ACHN (cell line): Measurements from ENCODE around the gene MYT1.

Experiments
- DNase-seq: peaks from one replicate; pipeline ENCODE4 v3.0.0-alpha.2; 2015
- in situ Hi-C: cut with HindIII; loops from 2 replicates; pipeline ENCODE4 v1.10.0; 2017; ENCODE audit warnings: low sequenced_read_pairs, low pct_ligation_motif_present, low pct_unique_long_range_greater_than_20kb

The MYT1 gene

DNA sequence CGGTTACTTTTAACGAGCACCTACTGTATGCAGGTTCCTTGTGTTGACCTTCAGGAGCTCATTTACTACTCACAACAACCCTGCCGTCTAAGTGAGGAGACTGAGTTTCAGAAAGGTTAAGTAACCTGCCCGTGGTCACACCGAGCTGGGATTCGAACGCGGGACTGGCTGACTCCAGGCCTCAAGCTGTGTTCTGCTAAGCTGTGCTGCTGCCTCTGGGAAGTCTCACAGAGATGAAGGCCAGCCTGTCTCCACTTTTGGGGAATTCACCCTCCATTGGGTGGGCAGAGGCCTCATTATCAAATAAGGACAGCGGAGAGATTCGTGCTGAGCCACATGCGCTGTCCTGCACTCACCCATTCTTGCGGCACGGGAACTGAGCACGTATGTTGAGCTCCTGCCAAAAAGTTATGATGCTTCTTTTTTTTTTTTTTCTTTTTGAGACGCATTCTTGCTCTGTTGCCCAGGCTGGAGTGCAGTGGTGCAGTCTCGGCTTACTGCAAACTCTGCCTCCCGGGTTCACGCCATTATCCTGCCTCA is 25.9 kb upstream of the MYT1 start:
- in situ Hi-C loops, result no loop called here
- DNase-seq, result no peak

DNA sequence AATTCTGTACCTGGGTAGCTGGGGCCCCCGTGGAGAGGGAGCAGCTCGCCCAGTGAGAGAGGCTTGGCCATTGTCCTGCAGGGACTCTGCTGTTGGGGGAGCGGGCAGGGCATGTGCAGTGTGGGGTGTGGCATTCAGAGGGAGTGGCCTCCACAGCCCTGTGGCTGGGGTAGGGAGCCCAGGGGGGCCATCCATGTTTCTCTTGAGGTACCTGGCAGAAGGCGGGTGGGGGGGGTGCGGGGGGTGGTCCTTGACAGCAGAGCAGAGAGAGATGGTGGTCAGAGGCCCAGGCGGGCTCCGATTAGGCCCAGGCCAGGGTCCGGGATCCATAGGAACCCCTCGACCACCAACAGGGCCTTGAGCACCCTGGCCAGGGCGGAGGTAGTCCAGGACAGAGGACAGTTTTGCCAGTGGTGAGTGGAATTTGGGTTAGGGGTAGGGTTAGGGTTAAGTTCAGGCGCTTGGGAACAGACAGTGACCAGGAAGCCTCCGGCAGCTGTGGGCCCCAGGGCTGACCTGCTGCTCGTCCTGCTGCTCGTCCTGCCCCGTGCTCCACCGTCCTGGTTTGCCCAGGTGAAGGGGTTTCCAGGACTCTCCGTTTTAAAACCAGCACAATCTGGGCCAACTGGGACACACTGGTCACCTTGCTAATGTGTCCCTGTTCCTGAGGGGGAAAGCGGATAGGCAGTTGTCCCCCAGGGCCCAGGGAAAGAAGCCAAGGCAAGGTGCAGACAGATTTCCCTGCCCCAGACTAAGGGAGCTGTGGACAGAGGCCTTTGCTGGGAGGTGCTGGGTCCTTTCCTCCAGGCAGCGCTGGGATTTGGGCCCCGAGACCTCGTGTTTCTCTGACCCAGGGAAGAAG is 24.8 kb upstream of the MYT1 start:
- no peak for DNase-seq
- in situ Hi-C loops, result no loop called here

DNA sequence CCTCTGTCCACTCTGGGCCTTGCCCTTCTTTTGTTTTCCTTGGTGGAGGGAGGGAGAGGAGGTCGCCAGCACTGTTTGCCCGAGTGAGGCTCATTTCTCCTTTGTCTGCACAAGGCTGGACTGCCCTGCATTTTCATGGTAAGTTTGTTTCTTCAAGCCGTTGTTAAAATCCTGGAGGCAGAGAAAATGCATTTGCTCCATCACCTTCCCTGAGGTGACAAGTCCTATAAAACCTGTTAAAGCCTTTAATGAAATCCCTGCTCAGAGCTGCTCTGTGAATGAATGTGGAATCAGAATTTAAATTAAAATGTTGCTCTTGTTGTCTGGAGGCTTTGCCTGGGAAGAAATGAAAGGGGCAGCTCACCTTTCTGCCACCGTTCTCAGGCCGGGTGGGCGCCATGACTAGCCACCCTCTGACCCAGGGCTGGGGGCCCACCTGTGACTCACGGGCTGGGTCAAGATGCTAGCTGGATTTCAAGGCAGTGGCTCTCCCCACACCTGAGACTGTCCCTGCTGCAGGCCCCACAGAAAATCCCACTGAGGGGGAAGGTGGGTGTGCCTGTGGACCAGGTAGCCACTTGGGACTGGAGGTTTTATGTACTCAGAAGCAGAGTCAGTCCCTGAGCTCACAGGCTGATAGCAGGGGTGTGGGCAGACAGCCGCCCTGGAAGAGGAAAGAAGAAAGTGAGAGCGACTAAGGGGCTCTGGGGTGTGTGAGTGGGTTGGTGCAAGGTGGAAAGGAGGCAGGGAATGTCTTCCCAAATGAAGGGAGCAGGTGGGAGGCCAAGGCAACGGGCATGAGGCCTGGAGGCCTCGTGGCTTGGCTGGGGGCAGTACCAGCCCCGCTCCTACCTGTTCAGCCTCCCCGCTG is 24.0 kb upstream of the MYT1 start:
- in situ Hi-C loops, result no loop called here
- no peak for DNase-seq

GRCh38 chr20:64140956-64141355 is 23.3 kb upstream of the MYT1 start:
- no peak for DNase-seq
- in situ Hi-C loops, result no loop called here

DNA sequence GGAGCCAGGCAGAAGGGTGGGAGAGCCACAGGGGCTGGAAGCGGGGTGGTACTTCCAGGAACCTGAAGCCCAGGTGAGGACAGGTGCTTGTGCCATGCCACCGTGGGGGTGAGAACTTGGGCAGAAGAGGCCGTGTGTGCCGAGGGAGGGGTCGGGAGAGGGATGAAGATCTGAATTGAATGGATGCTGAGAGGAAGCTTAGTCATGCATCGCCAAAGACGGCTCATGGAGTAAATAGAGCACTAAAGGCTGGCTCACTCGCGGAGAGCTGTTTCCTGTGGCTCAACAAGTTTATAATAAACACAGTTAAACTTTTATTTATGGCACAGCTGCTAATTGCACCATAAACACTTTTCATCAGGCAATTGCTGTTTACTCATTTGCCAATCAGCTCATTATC is 21.7 kb upstream of the MYT1 start:
- in situ Hi-C loops, result no loop called here
- DNase-seq, result no peak

GRCh38 chr20:64143018-64143801 is 21.0 kb upstream of the MYT1 start:
- in situ Hi-C loops, result no loop called here
- no peak for DNase-seq

GRCh38 chr20:64144144-64144912 is 19.9 kb upstream of the MYT1 start:
- no peak for DNase-seq
- in situ Hi-C loops, result no loop called here

DNA sequence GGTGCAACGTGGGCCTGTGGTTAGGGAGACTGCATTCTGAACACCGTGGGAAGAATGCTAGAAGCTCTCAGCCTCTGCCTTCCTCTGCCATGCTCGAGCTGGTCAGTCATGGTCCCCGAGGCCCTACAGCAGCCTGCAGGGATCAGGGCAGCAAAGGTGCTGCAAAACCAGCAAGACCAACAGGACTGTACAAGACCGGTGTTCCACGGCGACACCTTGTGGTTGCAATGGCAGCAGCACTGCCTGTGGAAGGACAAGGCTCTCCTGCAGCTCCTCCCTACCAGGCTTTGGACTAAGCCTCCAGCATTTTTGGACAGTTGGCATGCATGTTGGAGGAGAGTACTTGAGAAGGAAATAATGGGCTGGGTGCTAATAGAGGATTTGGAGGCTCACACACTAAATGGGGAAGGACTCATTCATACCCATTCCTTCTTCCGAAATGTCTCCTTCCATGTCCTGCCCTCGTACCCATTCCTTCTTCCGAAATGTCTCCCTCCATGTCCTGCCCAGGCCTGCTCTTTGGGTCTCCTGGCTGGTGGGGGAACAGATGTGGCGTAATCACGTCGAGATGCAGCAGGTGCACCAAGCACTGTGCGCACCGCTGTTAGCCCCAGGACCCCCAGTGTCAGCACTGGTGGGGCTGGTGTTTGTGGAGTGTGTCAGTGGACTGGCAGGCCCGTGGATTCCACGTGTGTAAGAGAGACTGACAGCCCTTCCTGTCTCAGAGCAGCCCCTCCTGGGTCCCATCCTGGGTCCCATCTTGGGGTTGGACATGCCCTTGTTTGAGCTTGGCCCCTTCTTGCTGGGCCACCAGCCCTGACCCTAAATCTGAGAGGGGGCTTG is 18.6 kb upstream of the MYT1 start:
- in situ Hi-C loops, result no loop called here
- no peak for DNase-seq

DNA sequence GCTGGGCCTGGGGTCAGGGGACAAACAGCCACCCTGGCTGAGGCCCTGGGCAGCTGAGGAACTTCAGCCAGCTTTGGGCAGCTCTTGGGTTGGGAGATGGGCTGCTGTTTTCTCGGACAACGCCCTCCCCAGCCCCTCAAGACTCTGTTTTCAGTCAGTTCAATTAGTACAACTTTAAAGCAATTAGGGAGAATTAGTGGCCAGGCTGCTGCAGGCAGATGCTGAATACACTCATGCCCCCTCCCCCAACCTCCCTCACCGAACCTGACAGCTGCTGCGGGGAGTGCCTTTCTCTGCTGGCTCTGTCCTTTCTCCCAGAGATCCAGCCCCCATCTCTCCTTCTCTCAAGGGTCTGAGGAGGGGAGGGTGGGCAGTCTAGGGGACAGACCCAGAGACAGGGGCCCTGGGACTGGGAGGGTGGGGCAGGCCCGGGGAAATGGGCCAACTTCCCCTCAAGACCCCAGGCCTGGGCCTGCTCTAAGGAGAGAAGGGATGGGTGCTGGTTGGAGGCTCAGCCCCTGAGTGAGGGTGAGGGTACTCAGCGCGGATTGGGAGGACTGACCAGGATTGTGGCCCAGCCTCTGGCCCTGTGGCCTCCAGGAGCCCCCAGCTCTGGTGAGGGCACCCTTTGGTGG is 17.8 kb upstream of the MYT1 start:
- DNase-seq, result no peak
- in situ Hi-C loops, result no loop called here

DNA sequence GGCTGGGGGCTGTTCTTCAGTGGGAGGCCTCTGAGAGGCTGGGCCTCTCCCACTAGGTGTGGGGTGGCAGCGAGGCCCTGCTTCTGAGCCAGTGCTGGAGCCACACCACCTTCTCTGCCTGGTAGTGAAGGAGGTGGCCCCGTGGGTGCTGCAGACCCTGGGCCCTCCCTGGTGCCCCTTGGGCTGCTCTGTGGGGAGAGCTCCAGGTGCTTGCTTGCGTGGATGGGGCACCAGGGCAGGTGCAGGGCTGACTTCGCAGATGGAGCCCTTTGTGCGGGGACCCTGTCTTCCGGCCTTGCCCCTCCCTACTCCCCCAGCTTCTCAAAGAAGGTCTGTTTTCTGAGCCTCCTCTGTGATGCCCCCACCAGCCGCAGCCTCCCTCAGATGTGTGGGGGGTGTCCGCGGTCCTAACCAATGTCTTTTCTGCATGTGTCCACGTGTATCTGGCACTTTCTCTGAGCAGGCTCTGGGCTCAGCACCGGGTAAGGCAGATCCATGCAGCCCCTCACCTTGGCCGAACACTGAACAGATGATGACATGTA is 17.2 kb upstream of the MYT1 start:
- no peak for DNase-seq
- in situ Hi-C loops, result no loop called here

DNA sequence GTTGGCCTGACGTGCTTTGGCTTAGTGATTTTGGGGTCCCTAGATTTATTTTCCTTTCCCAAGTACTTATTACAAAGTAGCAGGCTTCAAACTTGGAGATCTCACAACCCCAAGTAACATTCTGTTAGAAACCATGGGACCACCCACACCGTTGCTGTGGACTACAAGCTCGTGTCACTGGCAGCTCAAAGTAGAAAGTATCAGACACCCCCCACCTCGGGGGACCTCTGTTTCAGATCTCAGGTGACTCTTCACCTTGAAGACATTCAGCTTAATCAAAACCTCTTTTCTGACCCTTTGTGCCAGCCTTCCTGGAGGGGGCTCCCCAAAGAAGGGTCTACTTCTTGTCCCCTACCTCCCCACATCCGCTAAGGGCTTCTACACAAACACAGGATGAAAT is 15.7 kb upstream of the MYT1 start:
- no peak for DNase-seq
- in situ Hi-C loops, result no loop called here

GRCh38 chr20:64149141-64149540 is 15.1 kb upstream of the MYT1 start:
- no peak for DNase-seq
- in situ Hi-C loops, result no loop called here

DNA sequence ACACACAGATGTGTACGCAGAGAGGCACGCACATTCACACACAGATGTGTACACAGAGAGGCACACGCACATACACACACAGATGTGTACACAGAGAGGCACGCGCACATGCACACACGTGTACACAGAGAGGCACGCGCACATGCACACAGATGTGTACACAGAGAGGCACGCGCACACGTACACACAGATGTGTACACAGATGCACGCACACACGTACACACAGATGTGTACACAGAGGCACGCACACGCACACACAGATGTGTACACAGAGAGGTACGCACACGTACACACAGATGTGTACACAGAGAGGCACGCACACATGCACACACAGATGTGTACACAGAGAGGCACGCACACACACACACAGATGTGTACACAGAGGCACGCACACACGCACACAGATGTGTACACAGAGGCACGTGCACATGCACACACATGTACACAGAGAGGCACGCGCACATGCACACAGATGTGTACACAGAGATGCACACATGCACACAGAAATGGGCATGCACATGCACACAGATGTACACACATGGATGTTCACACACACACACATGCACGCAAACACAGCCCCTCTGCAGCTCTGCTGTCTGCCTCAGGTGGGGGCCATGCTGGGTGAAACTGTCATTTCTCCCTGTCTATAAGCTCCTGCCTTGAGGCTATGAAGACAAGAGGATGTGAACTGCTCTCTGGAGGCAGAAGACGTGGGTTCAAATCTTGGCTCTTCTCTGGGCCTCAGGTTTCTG is 14.3 kb upstream of the MYT1 start:
- DNase-seq, result no peak
- in situ Hi-C loops, result no loop called here

DNA sequence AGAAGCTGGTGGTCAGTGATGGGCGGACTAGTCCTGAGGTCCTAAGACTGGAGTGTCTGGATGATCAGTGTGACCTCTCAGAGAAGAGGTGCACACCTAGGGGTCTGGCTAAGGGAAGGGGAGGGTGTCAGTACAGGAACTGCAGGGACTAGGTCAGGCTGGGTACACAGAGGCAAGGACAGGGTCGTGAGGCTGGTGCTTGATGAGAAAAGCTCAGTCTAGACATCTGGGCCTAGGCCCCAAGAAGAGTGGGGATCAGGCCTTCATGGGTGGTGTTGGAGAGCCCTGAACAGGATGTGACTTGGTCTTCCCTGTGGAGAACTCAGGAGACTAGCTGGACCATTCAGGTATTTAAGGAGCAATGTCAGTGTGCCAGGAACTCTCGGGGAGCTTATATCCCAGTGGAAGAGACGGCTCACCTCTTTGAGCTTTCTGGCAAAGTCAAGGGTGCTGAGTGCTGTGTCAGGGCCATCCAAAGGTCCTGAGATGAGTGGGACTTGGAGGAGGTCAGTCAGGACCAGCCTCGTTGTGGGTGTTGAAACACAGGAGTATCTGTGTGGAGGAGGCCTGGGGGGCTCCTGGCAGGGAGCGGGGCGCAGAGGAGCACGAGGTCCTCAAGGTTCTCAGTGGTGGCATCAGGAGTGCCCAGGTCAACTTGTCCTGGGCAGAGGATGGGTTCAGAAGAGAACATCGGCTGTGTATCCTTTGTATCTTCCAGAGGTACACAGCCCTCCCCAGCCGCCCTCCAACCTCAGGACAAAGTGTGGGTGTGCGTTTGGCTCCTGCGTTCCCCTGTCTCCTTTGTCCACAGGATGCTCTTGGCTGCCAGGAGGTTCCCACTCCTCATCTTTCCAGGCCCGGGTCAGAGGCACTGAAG is 13.3 kb upstream of the MYT1 start:
- in situ Hi-C loops, result no loop called here
- DNase-seq, result no peak
